NK-92 treated with Interleukin-12 subunit alpha and Interleukin-12 subunit beta, amount 100 ng/mL, for 24 hours (cell line): Measurements from ENCODE around the gene ZC3H10.

Source experiments
- DNase-seq: peaks from one replicate; lab custom pipeline; 2025; lab: John Stamatoyannopoulos, UW

Gene ZC3H10

GRCh38 chr12:56127888-56128669 lies 10.0 kb downstream of the ZC3H10 start, which contains the start of gene ESYT1:
TSS of gene ESYT1 (plus strand) at chr12:56128267. CDS start at chr12:56128320, 53 bp downstream.
- DNase-seq = peak; percentile 97

GRCh38 chr12:56128670-56129205 lies 10.7 kb downstream of the ZC3H10 start:
- DNase-seq = no peak

DNA sequence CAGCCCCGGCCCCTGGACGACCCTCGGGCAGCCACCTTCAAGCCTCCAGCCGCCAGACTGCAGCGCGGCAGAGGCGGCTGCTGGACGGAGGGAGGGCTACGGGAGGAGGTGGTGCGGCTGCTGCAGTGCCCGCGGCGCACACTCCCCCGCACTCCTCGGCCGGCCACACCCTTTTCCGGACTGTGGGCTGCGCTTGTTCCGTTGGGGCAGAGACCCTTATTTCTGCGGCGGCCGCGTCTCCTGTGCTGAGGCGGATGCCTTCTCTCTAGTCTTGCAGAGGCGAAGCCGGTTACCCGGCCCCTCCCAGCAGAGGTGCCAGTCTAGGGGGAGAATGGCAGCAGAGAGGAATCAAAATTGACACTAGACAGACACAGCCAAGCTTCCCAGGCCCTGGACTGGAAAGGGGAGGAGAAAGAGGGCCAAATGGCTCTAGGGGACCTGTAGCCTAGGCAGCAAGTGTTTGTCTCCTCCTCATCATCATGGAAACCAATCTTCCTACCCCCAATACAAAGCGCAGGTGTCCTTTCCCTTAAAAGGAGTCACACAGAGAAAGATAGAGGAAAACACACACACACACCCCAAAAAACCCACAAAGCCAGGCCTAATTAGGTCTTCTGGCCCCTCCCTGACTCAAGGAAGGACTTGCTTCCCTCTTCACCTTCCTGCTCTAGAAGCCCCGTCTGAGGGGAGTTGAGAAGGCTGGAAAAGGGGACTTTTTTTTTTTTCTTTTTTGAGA lies 11.3 kb downstream of the ZC3H10 start:
- peak; percentile 74 for DNase-seq

GRCh38 chr12:56129942-56130495 lies 12.0 kb downstream of the ZC3H10 start:
- no peak for DNase-seq

GRCh38 chr12:56130876-56131275 lies 12.8 kb downstream of the ZC3H10 start:
- DNase-seq = no peak

DNA sequence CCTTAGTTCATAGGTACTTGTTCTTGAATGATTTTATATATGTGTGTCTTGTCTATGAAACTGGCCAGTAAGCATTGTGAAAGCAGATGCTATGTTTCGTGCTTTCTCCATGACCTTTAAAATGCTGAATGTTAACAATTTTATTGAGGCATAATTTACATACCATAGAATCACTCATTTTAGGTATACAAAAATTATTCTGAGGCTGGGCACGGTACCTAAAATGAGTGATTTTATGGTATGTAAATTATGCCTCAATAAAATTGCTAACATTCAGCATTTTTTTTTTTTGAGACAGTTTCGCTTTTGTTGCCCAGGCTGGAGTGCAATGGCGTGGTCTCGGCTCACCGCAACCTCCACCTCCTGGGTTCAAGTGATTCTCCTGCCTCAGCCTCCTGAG lies 16.8 kb downstream of the ZC3H10 start:
- DNase-seq = no peak

GRCh38 chr12:56137853-56138571 lies 19.9 kb downstream of the ZC3H10 start:
- DNase-seq = no peak

GRCh38 chr12:56141946-56142784 lies 24.1 kb downstream of the ZC3H10 start:
- DNase-seq = no peak

DNA sequence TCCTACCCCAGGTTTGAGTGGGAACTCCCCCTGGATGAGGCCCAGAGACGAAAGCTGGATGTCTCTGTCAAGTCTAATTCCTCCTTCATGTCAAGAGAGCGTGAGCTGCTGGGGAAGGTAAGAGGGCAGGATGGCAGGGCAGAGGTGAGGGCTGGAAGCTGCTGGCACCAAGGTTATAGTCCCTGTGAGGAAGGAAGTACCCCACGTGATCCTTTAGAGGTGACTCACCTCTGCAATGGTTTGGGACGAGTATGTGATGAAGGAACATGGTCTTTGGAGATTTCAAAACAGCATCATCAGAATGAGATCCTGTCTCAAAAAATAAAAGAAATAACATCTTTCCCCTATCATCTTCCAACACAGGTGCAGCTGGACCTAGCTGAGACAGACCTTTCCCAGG lies 25.2 kb downstream of the ZC3H10 start:
- no peak for DNase-seq

DNA sequence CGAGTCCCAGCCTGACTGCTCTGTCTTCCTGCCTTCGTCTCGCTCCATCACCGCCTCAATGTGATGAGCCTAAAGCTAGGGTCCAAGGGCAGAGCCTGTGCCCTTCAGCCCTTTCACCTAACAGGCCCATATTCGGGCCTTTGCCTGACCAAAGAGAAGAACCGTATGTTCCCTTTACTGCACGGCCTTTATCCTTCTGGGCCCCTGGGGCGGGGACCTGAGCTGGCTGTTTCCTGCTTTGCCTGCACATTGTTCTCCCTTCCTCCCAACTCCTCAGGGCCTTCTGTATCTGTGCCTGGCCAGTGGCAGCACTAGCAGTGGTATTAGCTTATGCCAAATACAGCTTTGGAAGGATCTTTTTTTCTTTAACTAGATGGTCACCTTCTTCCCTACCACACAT lies 25.8 kb downstream of the ZC3H10 start:
- no peak for DNase-seq

DNA sequence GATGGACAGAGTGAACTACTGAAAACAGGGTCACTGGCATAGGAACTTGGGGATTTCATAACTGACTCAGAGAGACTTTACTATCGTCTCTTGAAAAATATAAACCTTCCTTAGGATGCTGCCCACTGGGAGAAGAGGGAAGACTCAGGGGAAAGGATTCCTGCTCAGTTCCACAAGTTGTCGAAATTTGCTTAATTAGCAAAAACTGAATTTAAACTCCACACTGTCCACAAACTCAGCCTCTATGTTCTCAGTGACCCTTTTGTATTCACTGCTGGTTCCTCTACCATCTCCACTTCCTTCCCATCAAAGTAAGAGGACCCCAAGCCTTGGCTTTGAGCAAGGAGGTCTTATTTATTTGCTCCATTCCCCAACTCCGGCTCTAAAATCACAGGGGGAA lies 27.2 kb downstream of the ZC3H10 start:
- DNase-seq = no peak

DNA sequence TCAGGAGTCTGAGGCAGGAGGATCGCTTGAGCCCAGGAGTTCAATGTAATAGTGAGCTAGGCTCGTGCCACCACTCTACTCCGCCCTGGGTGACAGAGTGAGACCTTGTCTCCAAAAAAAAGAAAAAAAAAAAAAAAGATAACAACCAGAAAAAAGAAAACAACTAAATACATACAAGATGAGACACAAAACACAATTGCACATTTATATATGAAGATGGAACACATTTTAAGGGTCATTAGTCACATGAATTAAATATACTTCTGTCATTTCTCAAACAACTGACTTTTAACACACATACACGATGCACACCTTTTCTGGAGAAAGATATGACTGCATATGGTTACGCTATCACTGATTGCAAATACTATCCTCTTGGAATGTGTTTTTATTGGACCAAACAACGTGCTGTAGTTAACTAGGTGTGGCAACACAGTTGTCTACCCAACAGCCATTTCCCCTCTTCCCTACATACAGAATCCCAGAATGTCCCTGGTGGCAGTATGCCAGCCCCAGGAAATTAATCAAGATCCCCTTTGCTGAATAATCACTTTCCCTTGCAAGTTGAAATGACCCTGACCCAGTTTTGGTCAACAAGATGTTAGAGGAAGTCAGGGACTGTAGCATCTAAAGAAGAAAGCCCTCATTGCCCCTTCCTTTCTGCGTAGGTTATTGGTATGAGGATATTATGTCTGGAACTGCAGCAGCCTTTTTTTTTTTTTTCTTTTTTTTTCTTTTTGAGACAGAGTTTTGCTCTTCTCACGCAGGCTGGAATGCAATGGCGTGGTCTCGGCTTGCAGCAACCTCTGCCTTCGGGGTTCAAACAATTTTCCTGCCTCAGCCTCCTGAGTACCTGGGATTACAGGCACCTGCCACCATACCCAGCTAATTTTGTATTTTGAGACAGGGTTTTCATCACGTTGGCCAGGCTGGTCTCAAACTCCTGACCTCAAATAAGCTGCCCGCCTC lies 28.7 kb downstream of the ZC3H10 start:
- DNase-seq = no peak

DNA sequence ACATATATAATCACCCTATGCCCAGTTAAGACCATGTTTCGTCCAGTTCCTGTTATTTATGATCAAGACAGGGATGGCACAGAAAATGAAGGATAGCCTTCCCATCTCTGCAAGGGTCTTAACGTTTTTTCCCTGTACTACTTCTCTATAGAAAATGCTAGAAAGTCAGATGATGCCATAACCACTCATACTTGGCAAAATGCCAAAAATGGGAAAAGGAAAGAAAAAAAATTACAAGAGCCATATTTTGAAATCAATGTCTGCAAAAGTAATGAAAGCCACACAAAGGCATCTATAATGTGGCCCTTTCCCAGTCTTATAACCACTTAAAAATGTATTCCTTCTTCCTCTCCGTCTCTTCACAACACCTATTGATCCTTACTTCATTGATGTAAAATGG lies 32.5 kb downstream of the ZC3H10 start:
- DNase-seq = no peak

DNA sequence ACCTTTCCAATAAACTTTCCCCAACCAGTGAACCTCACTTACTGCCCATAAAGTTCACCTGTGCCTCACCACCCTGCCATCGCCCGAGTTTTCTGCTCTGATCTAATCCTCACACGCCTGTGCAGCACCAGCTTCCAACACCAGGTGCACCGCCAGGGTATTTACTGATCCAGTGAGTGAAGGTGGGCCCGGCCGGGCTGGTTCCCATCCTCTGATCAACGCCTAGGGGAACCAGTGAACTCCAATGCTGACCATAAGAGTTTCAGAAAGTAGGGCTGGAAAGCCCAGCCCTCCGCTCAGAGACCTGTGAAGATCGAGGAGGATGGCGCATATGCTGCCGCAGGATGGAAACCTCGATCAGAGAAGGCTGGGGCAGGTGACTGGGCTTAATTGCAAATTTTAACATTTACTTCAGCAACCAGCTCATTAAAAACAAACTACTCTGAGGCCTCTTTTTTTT lies 33.6 kb downstream of the ZC3H10 start:
- DNase-seq = peak; percentile 55

GRCh38 chr12:56152132-56152755 lies 34.2 kb downstream of the ZC3H10 start, which contains the start of gene MYL6B:
TSS of gene MYL6B (plus strand) at chr12:56152587. CDS start at chr12:56153919, 1,332 bp downstream.
- DNase-seq = peak; percentile 86

DNA sequence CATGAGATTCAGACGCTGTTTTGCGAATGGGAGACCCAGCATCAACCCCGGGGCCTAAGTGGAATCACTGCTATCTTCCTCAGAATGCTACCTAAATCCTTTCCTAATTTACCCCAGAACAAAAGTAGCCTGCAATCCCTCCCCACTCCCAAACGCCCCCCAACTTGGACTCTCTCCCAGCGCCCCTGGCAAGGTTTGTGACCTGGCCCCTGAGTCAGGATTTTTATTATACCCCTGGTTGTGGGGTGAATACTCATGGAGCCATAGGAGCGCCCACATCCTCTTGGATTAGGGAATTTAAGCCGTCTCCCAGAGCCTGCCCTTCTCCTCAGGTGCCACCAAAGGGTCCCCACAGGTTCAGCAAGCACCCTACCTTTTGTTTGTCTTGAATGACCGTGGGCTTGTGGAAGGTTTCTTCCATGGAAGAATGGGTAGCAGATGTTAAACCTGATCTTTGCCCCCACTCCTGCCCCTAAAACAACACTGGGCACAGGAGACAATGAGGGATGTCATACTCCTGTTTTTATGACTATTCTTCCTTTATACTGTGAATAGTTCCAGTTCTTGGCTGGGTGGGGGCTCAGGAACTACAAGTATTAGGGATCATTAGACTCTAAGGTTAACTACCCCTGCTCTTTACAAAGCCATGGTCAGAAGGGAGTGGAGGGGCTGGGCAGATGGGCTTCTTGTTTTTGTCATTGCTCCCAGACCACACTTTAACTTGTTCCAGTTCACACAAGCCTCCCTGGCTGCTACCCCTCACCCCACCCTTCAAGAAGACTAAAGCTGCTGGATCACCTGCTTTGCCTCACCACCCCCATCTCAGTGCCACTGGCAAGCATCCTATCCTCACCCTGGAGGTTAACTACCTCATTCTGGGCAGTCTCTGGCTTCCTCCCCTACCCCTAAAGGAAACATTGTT lies 35.0 kb downstream of the ZC3H10 start:
- no peak for DNase-seq

DNA sequence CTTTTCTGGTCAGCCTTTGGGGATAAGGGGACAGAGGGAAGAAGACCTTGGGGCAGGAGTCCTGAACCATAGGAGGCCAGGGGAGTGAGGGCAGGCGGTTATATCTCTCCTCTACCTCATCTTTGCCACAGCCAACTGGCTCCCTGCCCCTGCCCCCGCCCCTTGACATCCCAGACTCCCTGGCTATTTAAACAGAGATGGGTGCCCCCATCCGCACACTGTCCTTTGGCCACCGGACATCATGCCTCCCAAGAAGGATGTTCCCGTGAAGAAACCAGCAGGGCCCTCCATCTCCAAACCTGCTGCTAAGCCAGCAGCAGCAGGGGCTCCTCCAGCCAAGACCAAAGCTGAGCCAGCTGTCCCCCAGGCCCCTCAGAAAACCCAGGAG lies 35.6 kb downstream of the ZC3H10 start:
- DNase-seq = no peak

- no peak for DNase-seq
These were observed 36.2 kb downstream of the ZC3H10 start for GRCh38 chr12:56154246-56154771.
